Parathyroid adenoma (tissue), 2 donors: ENCODE measurements around the gene HEXA.
A peak's percentile ranks its signal among the peaks of the same experiment; 100 is the strongest.

Experiments used
- H2AFZ ChIP-seq: fragments of 300-600 bp; sonication (generic); one replicate; pipeline ENCODE4 v1.7.0; 2017; ENCODE audit warnings: antibody characterized with exemption, mild to moderate bottlenecking
- H3K27ac ChIP-seq: fragments of 300-600 bp; sonication (generic); one replicate; pipeline ENCODE4 v1.7.0; 2017
- H3K27me3 ChIP-seq: fragments of 300-600 bp; sonication (generic); one replicate; pipeline ENCODE4 v1.7.0; 2017; ENCODE audit warnings: low read length; ENCODE audit not compliant: control insufficient read depth, insufficient read depth
- H3K36me3 ChIP-seq: fragments of 300-600 bp; sonication (generic); one replicate; pipeline ENCODE4 v1.7.0; 2017; ENCODE audit warnings: low read length; ENCODE audit not compliant: control insufficient read depth, insufficient read depth
- H3K4me1 ChIP-seq: fragments of 300-600 bp; sonication (generic); one replicate; pipeline ENCODE4 v1.7.0; 2017; ENCODE audit warnings: control low read depth
- H3K4me2 ChIP-seq: fragments of 300-600 bp; sonication (generic); one replicate; pipeline ENCODE4 v1.7.0; 2017; ENCODE audit warnings: low read length
- H3K4me3 ChIP-seq: fragments of 300-600 bp; sonication (generic); one replicate; pipeline ENCODE4 v1.7.0; 2017; ENCODE audit warnings: low read depth, low read length
- H3K79me2 ChIP-seq: fragments of 300-600 bp; sonication (generic); one replicate; pipeline ENCODE4 v1.7.0; 2017; ENCODE audit warnings: control low read depth
- H3K9ac ChIP-seq: fragments of 300-600 bp; sonication (generic); one replicate; pipeline ENCODE4 v1.7.0; 2017; ENCODE audit warnings: mild to moderate bottlenecking
- H3K9me3 ChIP-seq: fragments of 300-600 bp; sonication (generic); one replicate; pipeline ENCODE4 v1.7.0; 2017; ENCODE audit warnings: low read length; ENCODE audit not compliant: control insufficient read depth
- CTCF ChIP-seq: fragments of 300-600 bp; sonication (generic); IDR thresholded peaks from one replicate; pipeline ENCODE4 v1.7.0; 2017; ENCODE audit warnings: antibody characterized with exemption, mild to moderate bottlenecking
- donor health status: primary hyperparathyroidism.

The HEXA gene

GRCh38 chr15:72342385-72342784 lies 33.4 kb downstream of the HEXA start:
- no peaks in the 10 kb centered on the region for H3K27me3 ChIP-seq

GRCh38 chr15:72341361-72341760 lies 34.5 kb downstream of the HEXA start:
- H3K79me2 ChIP-seq, result no peaks in the 10 kb centered on the region
- H3K27me3 ChIP-seq, result no peaks in the 10 kb centered on the region
- H3K27ac ChIP-seq, result no peak overlapping the region
- no peaks in the 10 kb centered on the region for H3K36me3 ChIP-seq
- H3K4me1 ChIP-seq, result no peaks in the 10 kb centered on the region
- no peaks in the 10 kb centered on the region for H3K9me3 ChIP-seq
- H3K4me3 ChIP-seq, result no peak overlapping the region
- H3K4me2 ChIP-seq, result no peak overlapping the region
- no peak overlapping the region for H2AFZ ChIP-seq
- no peak overlapping the region for H3K9ac ChIP-seq
- TF ChIP-seq CTCF, result no peak

More at GRCh38 chr15:72342385-72342784, 33.4 kb downstream of the HEXA start:
- Histone ChIP-seq H3K36me3 (no peaks in the 10 kb centered on the region), H3K4me1 (no peaks in the 10 kb centered on the region), H3K4me3 (no peak overlapping the region), H3K79me2 (no peaks in the 10 kb centered on the region), H3K9me3 (no peaks in the 10 kb centered on the region), H3K27ac (no peak overlapping the region), H3K4me2 (no peak overlapping the region), H3K9ac (no peak overlapping the region), H2AFZ (no peak overlapping the region)
- TF ChIP-seq CTCF, result peak; percentile 15

GRCh38 chr15:72340366-72340765 lies 35.4 kb downstream of the HEXA start:
- Histone ChIP-seq H3K4me2 (no peak overlapping the region), H2AFZ (no peak overlapping the region), H3K36me3 (no peaks in the 10 kb centered on the region), H3K79me2 (no peaks in the 10 kb centered on the region), H3K27ac (no peak overlapping the region), H3K27me3 (no peaks in the 10 kb centered on the region), H3K4me3 (no peak overlapping the region), H3K9ac (no peak overlapping the region), H3K9me3 (no peaks in the 10 kb centered on the region), H3K4me1 (no peaks in the 10 kb centered on the region)
- TF ChIP-seq CTCF, result no peak

- no peak overlapping the region for H3K27ac ChIP-seq
Observed at GRCh38 chr15:72339777-72340177, 36.0 kb downstream of the HEXA start.

More at GRCh38 chr15:72339777-72340177, 36.0 kb downstream of the HEXA start:
- Histone ChIP-seq H3K9me3 (no peaks in the 10 kb centered on the region), H3K36me3 (no peaks in the 10 kb centered on the region), H3K27me3 (no peaks in the 10 kb centered on the region), H2AFZ (no peak overlapping the region), H3K79me2 (no peaks in the 10 kb centered on the region), H3K4me2 (no peak overlapping the region), H3K4me3 (no peak overlapping the region), H3K4me1 (no peaks in the 10 kb centered on the region), H3K9ac (no peak overlapping the region)
- no peak for TF ChIP-seq CTCF
